ENCODE data around the gene TMEM158.

TMEM158 gene

DNA sequence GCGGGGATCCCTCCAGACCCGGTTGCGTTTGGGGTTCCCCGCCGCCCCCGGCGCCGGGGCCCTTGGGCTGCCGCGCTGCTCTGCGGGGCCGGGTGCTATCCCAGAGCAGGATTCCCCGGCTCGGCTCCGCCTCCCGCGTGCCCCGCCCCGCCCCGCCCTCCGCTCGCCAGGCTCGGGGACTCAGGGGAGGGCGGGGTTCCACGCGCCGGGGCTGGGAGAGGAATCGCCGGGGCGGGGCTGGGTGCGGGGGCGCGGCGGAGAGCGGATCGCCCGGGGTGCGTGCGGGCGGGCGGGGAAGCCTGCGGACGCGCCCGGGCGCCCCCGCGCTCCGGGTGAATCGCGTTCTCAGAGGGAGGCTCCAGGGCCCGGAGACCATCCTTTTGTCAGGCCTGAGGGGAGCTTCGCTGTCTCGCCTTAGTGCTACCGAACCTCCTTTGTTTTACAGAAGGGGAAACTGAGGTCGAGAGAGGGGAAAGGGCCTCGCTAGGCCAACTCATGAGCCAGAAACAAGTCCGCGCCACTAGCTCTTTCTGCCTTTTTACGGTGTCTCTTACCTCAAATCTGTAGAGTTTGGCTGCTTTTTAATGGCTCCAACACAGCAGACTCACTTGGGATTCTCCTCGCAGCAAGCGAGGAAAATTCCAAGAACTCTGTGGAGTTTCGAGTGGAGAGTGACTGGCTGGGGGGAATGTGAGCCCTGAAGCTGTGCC lies at the start of gene TMEM158:
Gene TMEM158 (minus strand): TSS at position 82 of the 710 bp plus-strand sequence. CDS start 260 bp downstream, outside the sequence.
- DNase-seq (ENCODE audit: low read depth in 2 of 2): peak; percentile 57 to 62

DNA sequence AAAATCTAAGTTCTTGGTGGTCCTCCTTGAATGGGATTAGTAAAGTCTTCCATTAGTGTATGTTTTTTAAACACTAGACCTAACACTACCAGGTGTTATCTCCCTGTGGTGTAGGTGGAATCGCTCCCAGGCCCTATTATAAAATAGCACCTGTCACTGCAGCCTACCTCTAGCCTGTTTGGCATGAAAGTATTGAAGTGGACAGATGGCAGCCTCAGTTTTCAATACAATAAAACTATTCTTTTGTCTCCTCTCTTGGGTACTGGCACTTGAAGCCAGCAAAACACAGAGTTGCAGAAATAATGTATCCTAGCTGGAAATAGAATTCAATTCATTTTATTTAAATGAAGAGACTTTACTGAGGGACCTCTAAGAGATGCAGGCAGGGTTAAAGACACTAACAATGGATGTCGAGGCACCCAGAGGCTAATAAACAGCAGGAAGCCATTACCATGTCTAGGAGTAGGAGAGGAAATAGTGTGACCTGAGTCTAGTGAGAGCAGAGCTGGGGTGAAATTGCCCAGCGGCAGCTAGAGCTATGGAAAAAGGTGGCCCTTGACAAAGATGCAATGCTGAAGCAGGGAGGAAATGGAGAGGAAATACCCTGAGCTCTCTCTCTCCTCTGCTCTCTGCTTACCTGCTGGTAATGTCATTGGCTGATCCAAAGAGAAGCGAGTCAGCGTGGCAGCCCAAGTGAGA lies 49.1 kb upstream of the TMEM158 start:
- DNase-seq (ENCODE audit: low read depth in 2 of 2): no peak

DNA sequence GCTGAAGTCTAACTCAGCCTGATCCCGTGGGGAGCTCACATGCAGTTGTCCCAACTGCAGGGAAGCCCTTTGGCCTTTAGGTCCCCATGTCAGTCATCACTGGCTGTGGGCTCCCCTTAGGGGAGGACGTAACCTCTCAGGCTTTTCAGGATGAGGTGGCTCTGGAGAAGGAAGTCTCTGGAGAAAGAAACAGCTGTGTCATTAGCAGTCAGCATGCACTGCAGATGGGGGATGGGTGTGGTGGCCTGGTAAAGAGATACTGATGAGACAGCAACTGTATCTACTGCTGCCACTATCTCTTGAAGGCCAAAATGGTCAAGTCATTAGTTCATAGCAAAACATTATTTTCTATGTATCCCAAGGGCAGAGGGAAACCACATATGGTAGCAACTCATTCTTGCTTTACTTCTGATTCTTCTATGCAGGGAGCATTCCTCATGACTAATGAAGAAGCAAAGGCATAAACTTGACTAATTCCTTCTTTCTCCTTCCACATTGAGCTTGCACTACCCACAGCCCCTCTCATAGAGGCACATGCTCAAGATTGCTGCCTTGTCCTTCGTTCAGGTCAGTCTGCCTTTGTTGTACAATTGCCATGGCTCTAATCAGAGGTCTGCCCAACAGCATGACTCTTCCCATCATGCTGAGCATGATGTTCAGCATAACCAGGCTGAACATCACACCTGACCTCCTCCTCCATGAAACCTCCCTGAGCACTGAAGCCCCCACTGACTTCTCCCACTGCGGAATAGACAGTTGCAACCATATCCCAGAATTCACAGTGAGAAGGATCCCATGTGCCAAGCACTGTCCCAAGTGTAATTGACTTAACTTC lies 47.8 kb upstream of the TMEM158 start:
- DNase-seq (ENCODE audit: low read depth in 2 of 2): no peak

GRCh38 chr3:45272828-45273470 lies 46.9 kb upstream of the TMEM158 start:
- DNase-seq (ENCODE audit: low read depth in 2 of 2): no peak

DNA sequence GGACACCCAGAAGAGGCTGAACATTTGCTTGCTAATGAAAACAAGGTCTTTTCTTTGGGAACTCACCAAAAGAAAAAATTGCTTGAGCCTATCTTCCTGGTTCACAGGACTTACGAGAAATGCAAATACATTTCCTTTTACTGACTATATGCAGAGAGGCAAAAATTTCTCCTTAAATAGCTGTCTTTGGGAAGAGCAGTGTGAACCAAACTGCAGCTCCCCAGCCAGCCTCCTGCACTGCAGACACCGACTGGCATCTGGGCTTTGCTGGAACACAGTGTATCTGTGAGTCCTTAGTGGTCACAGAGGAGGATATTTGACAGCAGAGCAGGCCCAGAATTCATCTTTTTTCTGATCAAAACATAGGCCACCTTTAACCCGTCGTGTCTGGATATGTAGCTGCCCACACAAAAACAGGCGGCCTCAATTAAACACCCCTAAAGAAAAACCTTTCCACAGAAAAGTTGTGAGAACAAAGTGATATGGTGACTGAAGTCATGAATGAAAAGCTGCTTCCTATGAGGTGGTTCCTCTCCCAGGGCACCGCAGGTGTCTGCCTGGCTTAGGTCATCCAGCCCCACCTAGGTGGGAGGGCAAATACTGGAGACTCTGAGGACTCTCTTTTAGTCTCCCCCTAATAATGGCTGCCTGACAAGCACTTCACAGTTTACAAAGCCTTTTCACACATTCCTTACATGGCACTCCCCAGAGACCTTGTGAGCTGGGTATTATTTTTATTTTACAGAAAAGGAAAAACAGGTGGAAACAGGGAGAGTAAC lies 46.1 kb upstream of the TMEM158 start:
- no peak for DNase-seq (ENCODE audit: low read depth in 2 of 2)

GRCh38 chr3:45269952-45270351 lies 43.9 kb upstream of the TMEM158 start:
- no peak for DNase-seq (ENCODE audit: low read depth in 2 of 2)

- no peak for DNase-seq (ENCODE audit: low read depth in 2 of 2)
Measured at GRCh38 chr3:45267097-45267496, 41.0 kb upstream of the TMEM158 start.

DNA sequence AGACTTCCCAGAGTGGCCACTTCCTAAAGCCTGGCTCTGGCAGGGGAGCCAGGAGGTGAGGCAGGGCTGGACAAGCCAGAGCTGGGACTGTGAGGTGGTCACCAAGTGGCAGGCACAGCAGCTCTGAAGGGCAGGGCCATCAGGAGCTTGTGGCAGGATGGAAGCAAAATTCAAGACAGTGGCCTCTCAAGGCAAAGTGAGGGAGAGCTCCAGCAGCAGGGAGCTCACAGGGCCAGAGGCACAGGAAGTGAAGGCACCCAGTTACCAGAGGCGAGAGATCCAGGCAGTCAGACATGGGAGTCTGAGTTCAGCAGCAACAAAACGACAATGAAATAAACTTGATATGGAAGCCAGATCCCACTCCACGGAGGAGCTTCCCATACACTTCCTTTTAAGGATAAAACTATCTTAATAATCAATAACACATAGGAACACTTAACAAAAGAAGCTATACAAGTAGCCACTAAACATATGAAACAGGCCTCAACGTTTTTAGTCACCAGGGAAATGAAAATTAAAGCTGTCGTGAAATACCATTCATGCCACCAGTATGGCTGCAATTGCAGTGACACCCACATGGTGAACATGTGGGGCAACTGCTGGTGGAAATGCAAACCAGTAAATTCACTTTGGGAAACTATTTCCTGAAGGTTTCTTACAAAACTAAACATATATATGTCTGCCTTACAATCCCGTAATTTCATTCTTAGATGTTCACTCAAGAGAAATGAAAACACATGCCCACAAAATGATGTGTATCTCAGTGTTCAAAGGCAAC lies 35.4 kb upstream of the TMEM158 start:
- peak in 1 of 2 experiments; percentile 4 for DNase-seq (ENCODE audit: low read depth in 2 of 2)

GRCh38 chr3:45259133-45259532 lies 33.0 kb upstream of the TMEM158 start:
- no peak for DNase-seq (ENCODE audit: low read depth in 2 of 2)

DNA sequence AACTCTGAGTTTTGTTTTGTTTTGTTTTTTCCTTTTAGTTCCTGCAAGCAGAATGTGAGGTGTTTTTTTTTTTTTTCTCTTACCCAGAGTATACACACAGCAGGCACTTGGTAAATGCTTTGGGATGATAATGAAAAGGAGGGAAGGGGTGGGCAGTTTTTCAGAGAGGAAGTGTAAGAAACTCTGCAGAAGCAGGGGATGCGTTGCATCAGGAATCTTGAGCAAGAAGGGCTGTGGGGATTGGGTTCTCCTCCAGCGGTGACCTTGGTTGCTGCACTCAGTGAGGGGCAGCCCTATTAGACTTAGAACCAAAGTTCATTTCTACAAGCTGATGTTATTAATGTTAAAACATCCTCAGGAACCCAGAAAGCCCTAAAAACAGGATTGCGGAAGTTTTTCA lies 32.2 kb upstream of the TMEM158 start:
- no peak for DNase-seq (ENCODE audit: low read depth in 2 of 2)

DNA sequence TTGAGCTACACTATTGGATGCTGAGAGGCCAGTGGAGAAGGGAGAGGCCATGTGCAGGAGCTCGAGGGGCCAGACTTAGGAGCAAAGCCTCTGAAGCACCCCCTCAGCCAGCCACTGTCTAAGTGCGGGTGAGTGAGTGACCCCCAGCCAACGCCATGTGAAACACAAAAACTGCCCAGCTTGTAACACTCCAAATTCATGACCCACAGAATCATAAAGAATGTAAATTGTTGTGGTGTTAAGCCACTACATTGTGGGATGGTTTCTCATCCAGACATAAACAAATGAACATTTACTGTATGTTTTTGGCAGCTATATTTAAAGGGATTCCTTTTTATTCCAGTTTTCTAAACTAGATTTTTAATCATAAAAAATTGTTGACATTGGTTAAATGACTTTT lies 27.2 kb upstream of the TMEM158 start:
- DNase-seq (ENCODE audit: low read depth in 2 of 2): no peak

- DNase-seq (ENCODE audit: low read depth in 2 of 2): no peak
Measured at GRCh38 chr3:45252826-45253225, 26.7 kb upstream of the TMEM158 start.

GRCh38 chr3:45249391-45249790 lies 23.3 kb upstream of the TMEM158 start:
- no peak for DNase-seq (ENCODE audit: low read depth in 2 of 2)

DNA sequence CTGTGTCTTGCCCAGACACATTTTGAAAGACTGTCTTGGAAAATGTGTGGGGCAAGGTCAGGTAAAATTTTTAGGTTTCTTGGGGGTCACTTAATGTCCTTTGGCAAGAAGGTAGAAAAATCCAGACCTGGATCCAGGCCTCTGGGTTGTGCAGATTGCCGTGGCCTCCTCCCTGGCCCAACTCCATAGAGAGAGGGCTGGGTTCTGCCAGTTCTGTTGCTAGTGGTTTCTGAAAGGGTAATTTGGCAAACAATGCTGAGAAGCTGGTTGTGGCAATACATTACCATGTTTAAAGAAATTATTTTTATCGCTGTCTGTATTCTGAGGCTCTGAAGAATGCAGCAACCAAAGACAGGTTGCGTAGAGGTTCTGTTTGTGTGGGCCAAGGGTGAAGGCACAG lies 20.2 kb upstream of the TMEM158 start:
- no peak for DNase-seq (ENCODE audit: low read depth in 2 of 2)

GRCh38 chr3:45244356-45244755 lies 18.3 kb upstream of the TMEM158 start:
- no peak for DNase-seq (ENCODE audit: low read depth in 2 of 2)

DNA sequence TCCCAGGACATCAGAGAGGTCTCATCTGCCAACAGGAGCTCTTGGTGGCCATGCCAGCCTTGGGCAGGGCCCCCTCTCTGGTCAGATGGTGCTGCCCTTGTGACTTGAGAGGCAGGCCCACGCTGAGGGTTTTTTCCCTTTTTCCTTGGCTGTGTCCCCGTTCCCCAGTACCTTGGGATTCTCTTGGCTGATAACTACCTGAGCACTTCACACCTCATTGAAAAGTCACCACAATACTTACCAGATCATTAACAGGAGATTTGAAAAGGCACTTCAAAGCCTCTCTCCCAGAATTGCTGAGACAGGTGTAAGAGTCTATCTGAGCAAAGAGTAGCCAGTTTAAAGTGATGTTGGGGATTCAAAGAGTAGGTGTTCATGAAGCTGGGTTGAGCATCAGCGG lies 15.1 kb upstream of the TMEM158 start:
- no peak for DNase-seq (ENCODE audit: low read depth in 2 of 2)

- no peak for DNase-seq (ENCODE audit: low read depth in 2 of 2)
Measured at GRCh38 chr3:45240292-45240691, 14.2 kb upstream of the TMEM158 start.

DNA sequence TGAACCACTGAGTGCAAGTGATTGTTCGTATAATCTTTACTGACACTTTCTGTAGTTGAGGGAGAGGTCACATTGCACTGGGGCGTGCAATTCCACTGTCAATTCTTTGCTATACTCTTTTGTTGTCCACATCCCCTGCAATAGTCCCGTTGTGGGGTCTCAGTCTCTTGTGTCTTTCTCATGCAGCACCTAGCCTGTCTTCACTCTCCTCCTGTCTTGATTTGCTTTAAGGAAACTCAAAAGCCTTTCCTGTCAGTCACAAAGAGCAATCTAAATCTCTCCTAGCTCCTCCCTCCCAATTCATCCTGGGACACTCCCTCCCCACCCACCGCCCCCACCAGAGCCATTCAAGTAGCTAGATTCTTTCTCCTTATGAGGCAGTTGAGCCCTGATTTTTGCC lies 13.2 kb upstream of the TMEM158 start:
- no peak for DNase-seq (ENCODE audit: low read depth in 2 of 2)

GRCh38 chr3:45236964-45237363 lies 10.9 kb upstream of the TMEM158 start:
- DNase-seq (ENCODE audit: low read depth in 2 of 2): no peak

- DNase-seq (ENCODE audit: low read depth in 2 of 2): no peak
Measured at GRCh38 chr3:45235409-45235808, 9.3 kb upstream of the TMEM158 start.

Data from fibroblast of skin of left quadriceps (primary cell).